ENCODE data around the gene SHISA9.

The SHISA9 gene

GRCh38 chr16:13181432-13181831 is 280.0 kb downstream of the SHISA9 start:
- no peak for DNase-seq (ENCODE audit: low spot score)

GRCh38 chr16:13186813-13187212 is 285.4 kb downstream of the SHISA9 start:
- DNase-seq (ENCODE audit: low spot score) = no peak

GRCh38 chr16:13189250-13189649 is 287.9 kb downstream of the SHISA9 start:
- no peak for DNase-seq (ENCODE audit: low spot score)

GRCh38 chr16:13193721-13194120 is 292.3 kb downstream of the SHISA9 start:
- no peak for DNase-seq (ENCODE audit: low spot score)

GRCh38 chr16:13194766-13195165 is 293.4 kb downstream of the SHISA9 start:
- no peak for DNase-seq (ENCODE audit: low spot score)

- DNase-seq (ENCODE audit: low spot score) = no peak
These were observed 302.3 kb downstream of the SHISA9 start for GRCh38 chr16:13203725-13204124.

GRCh38 chr16:13205352-13205751 is 304.0 kb downstream of the SHISA9 start:
- DNase-seq (ENCODE audit: low spot score) = no peak

- no peak for DNase-seq (ENCODE audit: low spot score)
These were observed 305.2 kb downstream of the SHISA9 start for GRCh38 chr16:13206606-13207005.

- DNase-seq (ENCODE audit: low spot score) = no peak
These were observed 305.8 kb downstream of the SHISA9 start for GRCh38 chr16:13207151-13207550.

- DNase-seq (ENCODE audit: low spot score) = no peak
These were observed 322.3 kb downstream of the SHISA9 start for GRCh38 chr16:13223666-13224065.

GRCh38 chr16:13229039-13229438 is 327.6 kb downstream of the SHISA9 start:
- DNase-seq (ENCODE audit: low spot score) = no peak

GRCh38 chr16:13231365-13231764 is 330.0 kb downstream of the SHISA9 start:
- DNase-seq (ENCODE audit: low spot score) = no peak

GRCh38 chr16:13234999-13235398 is 333.6 kb downstream of the SHISA9 start:
- DNase-seq (ENCODE audit: low spot score) = no peak

GRCh38 chr16:13236308-13236707 is 334.9 kb downstream of the SHISA9 start:
- no peak for DNase-seq (ENCODE audit: low spot score)

- DNase-seq (ENCODE audit: low spot score) = no peak
These were observed 336.8 kb downstream of the SHISA9 start for GRCh38 chr16:13238182-13238581.

- DNase-seq (ENCODE audit: low spot score) = no peak
These were observed 340.8 kb downstream of the SHISA9 start for GRCh38 chr16:13242201-13242600.

GRCh38 chr16:13244770-13245169 is 343.4 kb downstream of the SHISA9 start:
- DNase-seq (ENCODE audit: low spot score) = no peak

GRCh38 chr16:13245713-13246377 is 344.4 kb downstream of the SHISA9 start:
- no peak for DNase-seq (ENCODE audit: low spot score)

GRCh38 chr16:13254998-13255614 is 353.7 kb downstream of the SHISA9 start:
- no peak for DNase-seq (ENCODE audit: low spot score)

GRCh38 chr16:13262270-13263090 is 361.1 kb downstream of the SHISA9 start:
- no peak for DNase-seq (ENCODE audit: low spot score)

- no peak for DNase-seq (ENCODE audit: low spot score)
These were observed 363.6 kb downstream of the SHISA9 start for GRCh38 chr16:13264749-13265552.

- DNase-seq (ENCODE audit: low spot score) = no peak
These were observed 368.0 kb downstream of the SHISA9 start for GRCh38 chr16:13269359-13269758.
